NT2/D1 (cell line): ENCODE data around the gene MUC5AC.

Experiments
- YY1 ChIP-seq: IDR thresholded peaks from 2 replicates; pipeline ENCODE4 v1.6.1; 2011; ENCODE audit not compliant: insufficient read length, insufficient read depth
- ZNF274 ChIP-seq: IDR thresholded peaks from 2 replicates; pipeline ENCODE4 v1.6.1; 2011; ENCODE audit warnings: mild to moderate bottlenecking, low read depth, low read length

DNA sequence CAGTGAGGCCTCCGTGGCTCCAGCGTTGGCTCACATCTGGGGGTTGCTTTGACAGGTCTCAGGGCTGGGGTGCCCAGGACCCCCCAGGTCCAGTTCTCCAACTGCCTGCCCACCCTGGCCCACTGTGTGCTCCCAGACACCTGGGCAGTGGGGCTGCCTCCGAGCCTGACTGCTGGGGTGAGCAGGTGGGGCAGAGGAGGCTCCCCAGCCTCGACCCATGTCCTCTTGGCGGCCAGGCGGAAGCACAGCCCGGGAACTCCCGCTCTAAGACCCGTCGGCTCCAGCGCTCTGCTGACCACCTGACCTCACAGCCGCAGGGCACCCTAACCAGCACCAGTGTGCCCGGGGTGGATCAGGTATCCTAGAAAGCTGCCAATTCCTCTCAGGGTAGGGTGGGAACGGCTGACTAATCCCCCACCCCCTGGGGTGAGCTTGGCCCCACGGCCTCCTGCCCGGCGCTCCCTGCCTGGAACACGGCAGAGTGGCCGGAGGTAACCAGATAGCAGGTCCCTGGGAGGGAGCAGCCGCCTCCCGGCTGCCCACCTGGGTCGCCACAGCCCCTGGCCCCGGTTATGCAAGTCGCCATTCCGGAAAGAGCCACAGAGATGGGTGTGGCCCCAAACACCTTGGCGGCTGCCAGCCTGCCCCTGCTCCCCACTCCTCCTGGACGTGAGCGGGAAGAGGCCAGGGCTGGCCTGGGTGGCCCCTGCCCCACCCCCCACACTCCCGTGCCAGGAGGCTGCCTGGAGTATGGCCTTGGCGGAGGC is 45.9 kb downstream of the MUC5AC start:
- TF ChIP-seq ZNF274 = no peak
- no peak for TF ChIP-seq YY1
